ENCODE results near the gene STARD5. TPM values are rescaled to one million over a fixed set of nuclear protein-coding genes. Genes with fewer than 3 reads are reported as not detected.

Gene STARD5
- total RNA-seq, 2 experiments from 2014 or later: 4.2 TPM

- Mint-ChIP-seq H3K4me1 (peaks cover 58% of the 10 kb centered on the region), H3K36me3 (ENCODE audit: low read depth) (peaks cover 98% of the 10 kb centered on the region), H3K4me3 (peak overlapping the region; percentile 98), H3K27me3 (no peaks in the 10 kb centered on the region), H3K27ac (peak overlapping the region; percentile 78), H3K9me3 (no peaks in the 10 kb centered on the region)
- ChIA-PET POLR2A (interaction anchor here (1.3 to 5.2 kb wide), 7 partner anchors 8 to 300 kb away, joined by 3 to 48 read pairs (median 10); partner anchors contain the start of gene STARD5), CTCF (interaction anchor here (0.7 to 5.5 kb wide), 8 partner anchors 9 to 311 kb away, joined by 3 to 35 read pairs (median 6); partner anchors contain the start of gene STARD5)
- peak; percentile 60 for DNase-seq
Observed at GRCh38 chr15:81301815-81302399, 22.0 kb downstream of the STARD5 start.

- POLR2A ChIA-PET: interaction anchor here (1.3 to 5.2 kb wide), 7 partner anchors 8 to 300 kb away, joined by 3 to 48 read pairs (median 10); partner anchors contain the start of gene STARD5
- peak overlapping the region; percentile 98 for H3K4me3 Mint-ChIP-seq
- H3K27me3 Mint-ChIP-seq: no peaks in the 10 kb centered on the region
- peaks cover 59% of the 10 kb centered on the region for H3K4me1 Mint-ChIP-seq
- H3K27ac Mint-ChIP-seq: peak overlapping the region; percentile 78
- CTCF ChIA-PET: interaction anchor here (1.0 to 5.5 kb wide), 7 partner anchors 9 to 98 kb away, joined by 3 to 35 read pairs (median 7); partner anchors contain the start of gene STARD5
- DNase-seq: no peak
- H3K9me3 Mint-ChIP-seq: no peaks in the 10 kb centered on the region
- H3K36me3 Mint-ChIP-seq (ENCODE audit: low read depth): peaks cover 97% of the 10 kb centered on the region
Observed at GRCh38 chr15:81301385-81301784, 22.6 kb downstream of the STARD5 start.

GRCh38 chr15:81299630-81300273 lies 24.2 kb downstream of the STARD5 start:
- H3K27ac Mint-ChIP-seq: peak overlapping the region; percentile 96
- H3K4me3 Mint-ChIP-seq: peak overlapping the region; percentile 98
- no peaks in the 10 kb centered on the region for H3K9me3 Mint-ChIP-seq
- H3K27me3 Mint-ChIP-seq: no peaks in the 10 kb centered on the region
- ChIA-PET POLR2A (interaction anchor here (1.0 to 5.2 kb wide), 5 partner anchors 8 to 20 kb away, joined by 3 to 35 read pairs (median 5); no protein-coding TSS in a partner anchor), CTCF (interaction anchor here (1.0 to 5.5 kb wide), 4 partner anchors 9 to 37 kb away, joined by 3 to 35 read pairs (median 18); no protein-coding TSS in a partner anchor)
- H3K4me1 Mint-ChIP-seq: peaks cover 64% of the 10 kb centered on the region
- H3K36me3 Mint-ChIP-seq (ENCODE audit: low read depth): peaks cover 87% of the 10 kb centered on the region
- DNase-seq: no peak

GRCh38 chr15:81299156-81299555 lies 24.8 kb downstream of the STARD5 start:
- H3K4me3 Mint-ChIP-seq: peak overlapping the region; percentile 98

GRCh38 chr15:81298611-81299010 lies 25.3 kb downstream of the STARD5 start:
- H3K9me3 Mint-ChIP-seq: no peaks in the 10 kb centered on the region
- CTCF ChIA-PET: interaction anchor here (0.7 to 5.5 kb wide), 4 partner anchors 9 to 33 kb away, joined by 3 to 35 read pairs (median 18); no protein-coding TSS in a partner anchor

More at GRCh38 chr15:81299156-81299555, 24.8 kb downstream of the STARD5 start:
- POLR2A ChIA-PET: interaction anchor here (1.0 to 5.2 kb wide), 5 partner anchors 9 to 19 kb away, joined by 3 to 35 read pairs (median 5); no protein-coding TSS in a partner anchor
- CTCF ChIA-PET: interaction anchor here (0.7 to 5.5 kb wide), 4 partner anchors 9 to 33 kb away, joined by 3 to 35 read pairs (median 18); no protein-coding TSS in a partner anchor
- H3K27ac Mint-ChIP-seq: peak overlapping the region; percentile 96
- peaks cover 64% of the 10 kb centered on the region for H3K4me1 Mint-ChIP-seq
- no peaks in the 10 kb centered on the region for H3K9me3 Mint-ChIP-seq
- no peak for DNase-seq
- no peaks in the 10 kb centered on the region for H3K27me3 Mint-ChIP-seq
- H3K36me3 Mint-ChIP-seq (ENCODE audit: low read depth): peaks cover 82% of the 10 kb centered on the region

GRCh38 chr15:81297603-81298575 lies 26.1 kb downstream of the STARD5 start:
- Mint-ChIP-seq H3K9me3 (no peaks in the 10 kb centered on the region), H3K36me3 (ENCODE audit: low read depth) (peaks cover 69% of the 10 kb centered on the region), H3K4me3 (peak overlapping the region; percentile 98), H3K27ac (peak overlapping the region; percentile 96), H3K4me1 (peaks cover 64% of the 10 kb centered on the region), H3K27me3 (no peaks in the 10 kb centered on the region)
- CTCF ChIA-PET: interaction anchor here (0.6 to 5.5 kb wide), 4 partner anchors 23 to 32 kb away, joined by 3 to 35 read pairs (median 19); partner anchors contain the start of gene STARD5
- POLR2A ChIA-PET: interaction anchor here (0.6 to 4.7 kb wide), 8 partner anchors 8 to 110 kb away, joined by 3 to 35 read pairs (median 4); partner anchors contain the start of gene STARD5
- DNase-seq: no peak

More at GRCh38 chr15:81298611-81299010, 25.3 kb downstream of the STARD5 start:
- Mint-ChIP-seq H3K36me3 (ENCODE audit: low read depth) (peaks cover 76% of the 10 kb centered on the region), H3K27ac (peak overlapping the region; percentile 96), H3K4me3 (peak overlapping the region; percentile 98), H3K4me1 (peaks cover 64% of the 10 kb centered on the region), H3K27me3 (no peaks in the 10 kb centered on the region)
- DNase-seq: no peak
- POLR2A ChIA-PET: interaction anchor here (1.0 to 5.2 kb wide), 6 partner anchors 8 to 109 kb away, joined by 3 to 35 read pairs (median 4); no protein-coding TSS in a partner anchor

- no peaks in the 10 kb centered on the region for H3K9me3 Mint-ChIP-seq
- no peak for DNase-seq
- H3K4me3 Mint-ChIP-seq: peak overlapping the region; percentile 98
Observed at GRCh38 chr15:81297147-81297572, 26.8 kb downstream of the STARD5 start.

GRCh38 chr15:81296673-81297072 lies 27.3 kb downstream of the STARD5 start:
- no peaks in the 10 kb centered on the region for H3K9me3 Mint-ChIP-seq
- peaks cover 57% of the 10 kb centered on the region for H3K36me3 Mint-ChIP-seq (ENCODE audit: low read depth)
- H3K27me3 Mint-ChIP-seq: no peaks in the 10 kb centered on the region
- ChIA-PET CTCF (interaction anchor here (1.0 to 2.3 kb wide), 8 partner anchors 9 to 295 kb away, joined by 3 to 8 read pairs (median 6); partner anchors contain the start of gene STARD5), POLR2A (interaction anchor here (0.6 to 5.9 kb wide), 13 partner anchors 9 to 308 kb away, joined by 3 to 40 read pairs (median 4); partner anchors contain the start of genes STARD5 and TLNRD1)
- peak; percentile 87 for DNase-seq
- peak overlapping the region; percentile 98 for H3K4me3 Mint-ChIP-seq
- peaks cover 64% of the 10 kb centered on the region for H3K4me1 Mint-ChIP-seq
- peak overlapping the region; percentile 96 for H3K27ac Mint-ChIP-seq

More at GRCh38 chr15:81297147-81297572, 26.8 kb downstream of the STARD5 start:
- H3K36me3 Mint-ChIP-seq (ENCODE audit: low read depth): peaks cover 62% of the 10 kb centered on the region
- H3K4me1 Mint-ChIP-seq: peaks cover 64% of the 10 kb centered on the region
- CTCF ChIA-PET: interaction anchor here (1.0 to 2.3 kb wide), 8 partner anchors 10 to 296 kb away, joined by 3 to 8 read pairs (median 6); partner anchors contain the start of gene STARD5
- no peaks in the 10 kb centered on the region for H3K27me3 Mint-ChIP-seq
- POLR2A ChIA-PET: interaction anchor here (0.6 to 5.9 kb wide), 13 partner anchors 8 to 309 kb away, joined by 3 to 40 read pairs (median 4); partner anchors contain the start of genes STARD5 and TLNRD1
- peak overlapping the region; percentile 96 for H3K27ac Mint-ChIP-seq

GRCh38 chr15:81296186-81296585 lies 27.8 kb downstream of the STARD5 start:
- H3K4me3 Mint-ChIP-seq: peak overlapping the region; percentile 98
- peak overlapping the region; percentile 96 for H3K27ac Mint-ChIP-seq
- no peaks in the 10 kb centered on the region for H3K9me3 Mint-ChIP-seq
- peaks cover 64% of the 10 kb centered on the region for H3K4me1 Mint-ChIP-seq
- H3K36me3 Mint-ChIP-seq (ENCODE audit: low read depth): peaks cover 52% of the 10 kb centered on the region
- POLR2A ChIA-PET: interaction anchor here (0.7 to 5.9 kb wide), 13 partner anchors 9 to 308 kb away, joined by 3 to 40 read pairs (median 4); partner anchors contain the start of genes STARD5 and TLNRD1
- H3K27me3 Mint-ChIP-seq: no peaks in the 10 kb centered on the region
- DNase-seq: no peak
- CTCF ChIA-PET: interaction anchor here (1.0 to 2.3 kb wide), 8 partner anchors 9 to 295 kb away, joined by 3 to 8 read pairs (median 6); partner anchors contain the start of gene STARD5

GRCh38 chr15:81295486-81296121 lies 28.3 kb downstream of the STARD5 start:
- Mint-ChIP-seq H3K36me3 (ENCODE audit: low read depth) (peaks cover 46% of the 10 kb centered on the region), H3K9me3 (no peaks in the 10 kb centered on the region), H3K27ac (peak overlapping the region; percentile 96), H3K4me1 (peaks cover 62% of the 10 kb centered on the region), H3K4me3 (peak overlapping the region; percentile 98), H3K27me3 (no peaks in the 10 kb centered on the region)
- DNase-seq: no peak
- ChIA-PET CTCF (interaction anchor here (1.2 to 2.5 kb wide), 5 partner anchors 8 to 294 kb away, joined by 3 to 11 read pairs (median 7); partner anchors contain the start of gene STARD5), POLR2A (interaction anchor here (1.1 to 5.9 kb wide), 5 partner anchors 8 to 296 kb away, joined by 4 to 48 read pairs (median 31); partner anchors contain the start of gene TLNRD1)

GRCh38 chr15:81294516-81294880 lies 29.4 kb downstream of the STARD5 start:
- H3K27ac Mint-ChIP-seq: peak overlapping the region; percentile 96
- H3K4me3 Mint-ChIP-seq: peak overlapping the region; percentile 61
- peaks cover 64% of the 10 kb centered on the region for H3K4me1 Mint-ChIP-seq
- DNase-seq: no peak
- POLR2A ChIA-PET: interaction anchor here (0.7 to 5.9 kb wide), 11 partner anchors 8 to 304 kb away, joined by 3 to 48 read pairs (median 4); partner anchors contain the start of gene TLNRD1
- CTCF ChIA-PET: interaction anchor here (1.5 to 2.5 kb wide), 3 partner anchors 15 to 28 kb away, joined by 4 to 11 read pairs (median 6); no protein-coding TSS in a partner anchor
- H3K9me3 Mint-ChIP-seq: no peaks in the 10 kb centered on the region
- H3K36me3 Mint-ChIP-seq (ENCODE audit: low read depth): peaks cover 35% of the 10 kb centered on the region
- no peaks in the 10 kb centered on the region for H3K27me3 Mint-ChIP-seq
